Right lobe of liver (tissue), 6 donors: ENCODE data around the gene UBAC2. TPM values are rescaled to one million over a fixed set of nuclear protein-coding genes. Genes with fewer than 3 reads are reported as not detected.

Source experiments
- ATAC-seq, 4 donors: fragments of 200-7000 bp; cut with Tn5 transposase; one replicate each; pipeline ENCODE4 v1.9.1; 2020; ENCODE audit warnings: mild to moderate bottlenecking in 4 of 4, moderate library complexity in 4 of 4
- DNase-seq, 3 donors: peaks; one replicate each; pipeline ENCODE4 v3.0.0-alpha.2; 2020
- H3K27ac ChIP-seq, 3 donors: fragments of 200-600 bp; one replicate each; pipeline ENCODE4 v1.8.0; 2022
- H3K27me3 ChIP-seq, 2 donors: fragments of 200-600 bp; one replicate each; pipeline ENCODE4 v1.8.0; 2022
- H3K36me3 ChIP-seq, 4 donors: fragments of 200-600 bp; sonication (generic) in 1 of 4; one replicate each; pipeline versions ENCODE4 v1.5.1 to v1.8.0; 2017 to 2022; ENCODE audit warnings: control low read depth in 1 of 4
- H3K4me1 ChIP-seq, 4 donors: fragments of 200-600 bp; sonication (generic) in 1 of 4; one replicate each; pipeline versions ENCODE4 v1.5.1 to v1.8.0; 2017 to 2022; ENCODE audit warnings: control low read depth in 1 of 4
- H3K4me3 ChIP-seq, 3 donors: fragments of 200-600 bp; one replicate each; pipeline ENCODE4 v1.8.0; 2022
- H3K9me3 ChIP-seq, 4 donors: fragments of 200-600 bp; sonication (generic) in 1 of 4; one replicate each; pipeline versions ENCODE4 v1.5.1 to v1.8.0; 2017 to 2022; ENCODE audit warnings: control low read depth in 1 of 4
- POLR2A ChIP-seq: fragments of 450-650 bp; IDR thresholded peaks from one replicate; pipeline ENCODE4 v1.6.1; 2017; ENCODE audit warnings: antibody characterized with exemption, mild to moderate bottlenecking
- WGBS: methylation state at CpG from one replicate; pipeline ENCODE4 v1.1.6; 2018; ENCODE audit warnings: low coverage, low lambda C conversion rate; ENCODE audit not compliant: insufficient coverage; ENCODE audit errors: missing lambda C conversion rate; 5-methylcytosine and 5-hydroxymethylcytosine counted together
- intact Hi-C, 2 donors: fragments of 100-400 bp; cut with DNase I; formaldehyde crosslinking; loops; one replicate each; pipeline versions ENCODE4 v1.11.2 to v1.14.1; 2022
- total RNA-seq, 6 experiments: library from RNA; depleted of rRNA in 2 of 6; stranded (reverse); fragments of >200 nt in 2 of 6; fragmentation: NEBNext Ultra II Directional in 3 of 6; extraction: Animal tissue kit (Norgen Biotek cat#: 25700) in 3 of 6; gene quantifications; one replicate each; pipeline versions ENCODE4 v1.1.0 to v1.2.4, GENCODE V29; 2016 to 2023
- TF ChIP-seq, protein P1 (sequence below), 4 donors: fragments of 200-600 bp in 3 of 4; fragments of 450-650 bp in 1 of 4; IDR thresholded peaks; one replicate each; pipeline versions ENCODE4 v1.5.1 to v1.8.0; 2016 to 2022; ENCODE audit warnings: antibody characterized with exemption in 4 of 4, mild to moderate bottlenecking in 2 of 4
- donor health status: DM: no; HTN: yes; CAD: no.
- donor health status: DM: no; HTN: no; CAD: no.
- donor health status: DM: no; HTN: no; CAD: no.
- donor health status: DM: no; HTN: yes; CAD: no.
- donor health status: DM: no; HTN: yes; CAD: no.

The UBAC2 gene
- total RNA-seq, 6 experiments from 2014 or later: 30.2 to 45.0 (median 37.0) TPM

DNA sequence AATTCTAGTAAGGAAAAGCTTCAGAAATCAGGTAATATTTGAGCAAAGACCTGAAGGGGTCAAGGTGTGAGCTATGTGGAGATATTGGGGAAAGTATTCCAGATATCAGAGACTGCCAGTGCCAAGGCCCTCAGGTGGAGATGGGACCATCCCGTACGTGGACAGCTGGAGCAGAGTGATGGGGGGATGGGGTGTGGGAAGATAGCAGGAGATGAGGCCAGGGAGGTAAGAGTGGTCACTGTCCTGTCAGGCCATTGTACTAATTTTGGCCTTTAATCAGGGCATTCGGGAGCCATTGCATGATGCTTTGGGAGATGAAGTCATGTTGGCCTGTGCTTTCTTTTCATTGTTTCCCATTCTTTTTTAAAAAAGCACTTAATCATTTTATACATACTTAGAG is 70.6 kb downstream of the UBAC2 start:
- Histone ChIP-seq H3K9me3 (no peaks in the 10 kb centered on the region), H3K4me3 (no peak overlapping the region), H3K36me3 (no peaks in the 10 kb centered on the region), H3K27me3 (no peaks in the 10 kb centered on the region), H3K27ac (no peak overlapping the region), H3K4me1 (peaks cover 0 to 4% (median 0%) of the 10 kb centered on the region in 4 donors)
- DNase-seq (no peak), ATAC-seq (no peak)
- TF ChIP-seq, protein P1, sequence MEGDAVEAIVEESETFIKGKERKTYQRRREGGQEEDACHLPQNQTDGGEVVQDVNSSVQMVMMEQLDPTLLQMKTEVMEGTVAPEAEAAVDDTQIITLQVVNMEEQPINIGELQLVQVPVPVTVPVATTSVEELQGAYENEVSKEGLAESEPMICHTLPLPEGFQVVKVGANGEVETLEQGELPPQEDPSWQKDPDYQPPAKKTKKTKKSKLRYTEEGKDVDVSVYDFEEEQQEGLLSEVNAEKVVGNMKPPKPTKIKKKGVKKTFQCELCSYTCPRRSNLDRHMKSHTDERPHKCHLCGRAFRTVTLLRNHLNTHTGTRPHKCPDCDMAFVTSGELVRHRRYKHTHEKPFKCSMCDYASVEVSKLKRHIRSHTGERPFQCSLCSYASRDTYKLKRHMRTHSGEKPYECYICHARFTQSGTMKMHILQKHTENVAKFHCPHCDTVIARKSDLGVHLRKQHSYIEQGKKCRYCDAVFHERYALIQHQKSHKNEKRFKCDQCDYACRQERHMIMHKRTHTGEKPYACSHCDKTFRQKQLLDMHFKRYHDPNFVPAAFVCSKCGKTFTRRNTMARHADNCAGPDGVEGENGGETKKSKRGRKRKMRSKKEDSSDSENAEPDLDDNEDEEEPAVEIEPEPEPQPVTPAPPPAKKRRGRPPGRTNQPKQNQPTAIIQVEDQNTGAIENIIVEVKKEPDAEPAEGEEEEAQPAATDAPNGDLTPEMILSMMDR (IDR thresholded peaks at IDR 0.05): no peak
- no peak for TF ChIP-seq POLR2A
- 60% methylated on average over 3 of the region's 3 CpGs for WGBS
- intact Hi-C loops: no loop called here

DNA sequence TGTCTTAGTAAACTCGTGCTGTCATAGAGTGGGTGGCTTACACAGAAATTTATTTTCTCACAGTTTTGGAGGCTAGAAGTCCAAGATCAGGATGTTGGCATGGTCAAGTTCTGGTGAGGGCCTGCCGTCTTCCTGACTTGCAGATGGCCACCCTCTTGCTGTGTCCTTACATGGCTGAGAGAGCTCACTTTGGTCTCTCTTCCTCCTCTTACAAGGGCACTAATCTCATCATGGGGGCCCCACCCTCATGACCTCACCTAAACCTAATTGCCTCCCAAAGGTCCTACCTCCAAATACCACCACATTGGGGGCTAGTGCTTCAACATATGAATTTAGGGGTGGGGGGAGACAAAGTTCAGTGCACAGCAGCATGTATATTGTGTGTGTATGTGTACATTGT is 71.8 kb downstream of the UBAC2 start:
- H3K4me3 ChIP-seq: no peak overlapping the region
- intact Hi-C loops: no loop called here
- peaks cover 0 to 4% (median 0%) of the 10 kb centered on the region in 4 donors for H3K4me1 ChIP-seq
- H3K9me3 ChIP-seq: no peaks in the 10 kb centered on the region
- no peak for ATAC-seq
- TF ChIP-seq POLR2A: no peak
- TF ChIP-seq, protein P1 (IDR thresholded peaks at IDR 0.05): no peak
- no peaks in the 10 kb centered on the region for H3K36me3 ChIP-seq
- DNase-seq: no peak
- WGBS: 100% methylated on average over 2 of the region's 2 CpGs
- H3K27me3 ChIP-seq: no peaks in the 10 kb centered on the region
- no peak overlapping the region for H3K27ac ChIP-seq

DNA sequence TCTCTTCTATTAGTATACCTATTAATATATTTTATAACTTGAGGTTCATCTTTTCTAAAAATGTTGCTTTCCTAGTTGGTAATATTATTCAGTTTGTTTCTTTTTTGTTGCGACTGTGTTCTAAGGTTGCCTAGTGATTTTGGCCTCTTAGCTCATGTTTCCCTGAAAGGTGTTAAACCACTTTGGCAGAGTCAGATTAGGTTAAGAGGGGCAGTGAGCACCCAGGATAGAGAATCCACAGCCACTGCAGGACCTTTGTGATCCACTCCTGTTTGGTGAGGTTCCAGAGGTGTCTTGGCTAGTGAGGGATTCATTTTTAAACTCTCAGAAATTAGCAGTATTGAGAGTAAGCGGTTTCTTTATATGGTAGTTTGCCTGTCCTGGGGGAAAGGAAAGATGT is 72.5 kb downstream of the UBAC2 start:
- Histone ChIP-seq H3K36me3 (no peaks in the 10 kb centered on the region), H3K27ac (no peak overlapping the region), H3K4me3 (no peak overlapping the region), H3K9me3 (no peaks in the 10 kb centered on the region), H3K4me1 (peaks cover 0 to 7% (median under 1%) of the 10 kb centered on the region in 4 donors), H3K27me3 (no peaks in the 10 kb centered on the region)
- DNase-seq (no peak), ATAC-seq (no peak)
- TF ChIP-seq, protein P1 (IDR thresholded peaks at IDR 0.05): no peak
- no peak for TF ChIP-seq POLR2A
- intact Hi-C loops: no loop called here
- 78% methylated on average over 2 of the region's 2 CpGs for WGBS

DNA sequence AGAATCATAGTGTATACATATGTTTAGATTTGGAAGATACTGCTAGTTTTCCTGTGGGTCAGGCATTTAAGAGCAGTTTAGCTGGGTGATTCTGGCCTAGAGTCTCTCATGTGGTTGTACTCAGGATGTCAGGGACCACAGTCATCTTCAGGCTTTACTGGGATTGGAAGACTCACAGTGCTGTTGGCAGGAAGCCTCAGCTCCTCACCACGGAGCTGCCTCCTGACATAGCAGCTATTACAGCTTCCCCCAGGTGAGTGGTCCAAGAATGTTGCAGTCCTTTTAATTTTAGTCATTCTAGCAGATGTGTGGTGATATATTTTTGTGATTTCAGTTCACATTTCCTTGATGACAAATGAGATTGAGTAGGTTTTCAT is 74.4 kb downstream of the UBAC2 start:
- peaks cover 0 to 21% (median 6%) of the 10 kb centered on the region in 4 donors for H3K4me1 ChIP-seq
- no peaks in the 10 kb centered on the region for H3K36me3 ChIP-seq
- no peak overlapping the region for H3K27ac ChIP-seq
- no peak for DNase-seq
- ATAC-seq: no peak
- intact Hi-C loops: no loop called here
- TF ChIP-seq POLR2A: no peak
- TF ChIP-seq, protein P1 (IDR thresholded peaks at IDR 0.05): no peak
- no peak overlapping the region for H3K4me3 ChIP-seq
- no peaks in the 10 kb centered on the region for H3K9me3 ChIP-seq
- no peaks in the 10 kb centered on the region for H3K27me3 ChIP-seq
- WGBS: 0% methylated on average over 1 of the region's 1 CpG

DNA sequence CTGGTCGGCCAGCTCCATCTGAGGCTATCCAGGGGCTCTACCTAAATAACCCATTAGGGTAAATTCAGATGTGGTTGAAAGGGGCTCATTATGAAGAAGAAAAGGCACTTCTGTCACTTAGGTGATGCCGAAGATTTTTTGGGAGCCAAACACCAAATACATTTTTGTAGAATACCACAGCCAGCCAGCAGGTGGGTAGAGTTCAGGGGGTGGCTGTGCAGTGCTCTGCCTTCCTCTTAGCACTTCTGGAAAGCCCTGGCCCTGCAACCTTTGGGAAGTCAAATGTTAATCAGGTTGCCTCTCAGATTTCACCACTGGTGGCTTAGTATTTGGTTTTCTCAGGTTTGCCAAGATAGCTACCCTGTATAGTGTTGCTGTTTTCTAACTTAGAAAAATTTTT is 76.1 kb downstream of the UBAC2 start:
- H3K4me1 ChIP-seq: peaks cover 0 to 37% (median 9%) of the 10 kb centered on the region in 4 donors
- WGBS: 93% methylated on average over 2 of the region's 2 CpGs
- ATAC-seq (peak in 1 of 4 donors; percentile 21), DNase-seq (no peak)
- TF ChIP-seq POLR2A: no peak
- TF ChIP-seq, protein P1 (IDR thresholded peaks at IDR 0.05): no peak
- H3K4me3 ChIP-seq: no peak overlapping the region
- no peak overlapping the region for H3K27ac ChIP-seq
- H3K27me3 ChIP-seq: no peaks in the 10 kb centered on the region
- no peaks in the 10 kb centered on the region for H3K36me3 ChIP-seq
- intact Hi-C loops: no loop called here
- H3K9me3 ChIP-seq: no peaks in the 10 kb centered on the region
